GM12878 (cell line): ENCODE data around the gene NPFFR2. TPM values are rescaled to one million over a fixed set of nuclear protein-coding genes. Genes with fewer than 3 reads are reported as not detected.

Source experiments
- ATAC-seq: fragments of 200-7000 bp; cut with Tn5 transposase; 3 replicates; pipeline ENCODE4 v1.9.1; 2020; ENCODE audit warnings: mild to moderate bottlenecking, moderate library complexity
- BruUV-seq: library from RNA; stranded (reverse); fragments of 400-500 nt; replicated peaks from 2 replicates; lab custom pipeline; 2021; lab: Mats Ljungman, UMichigan
- CTCF ChIA-PET: fragments of 300-600 bp; sonication (Branson Sonifier 250); formaldehyde crosslinking; extraction: SDS; loops from one replicate; lab custom pipeline; 2021; ENCODE audit warnings: inconsistent platforms; lab: Yijun Ruan, JAX
- POLR2A ChIA-PET: fragments of 350-600 bp; formaldehyde crosslinking; extraction: SDS; loops from one replicate; lab custom pipeline; 2021; ENCODE audit warnings: inconsistent platforms; lab: Charles Lee
- RAD21 ChIA-PET: fragments of 300-600 bp; sonication (Branson Sonifier 250); formaldehyde crosslinking; loops from one replicate; lab custom pipeline; 2023; ENCODE audit warnings: antibody characterized with exemption; ENCODE audit not compliant: unreplicated experiment; lab: Charles Lee
- SMC1A ChIA-PET: fragments of 300-600 bp; sonication (Branson Sonifier 250); formaldehyde crosslinking; loops from one replicate; lab custom pipeline; 2023; ENCODE audit not compliant: unreplicated experiment, uncharacterized antibody; lab: Charles Lee
- DNase-seq: peaks from one replicate; pipeline ENCODE4 v3.0.0-alpha.2; 2011; ENCODE audit warnings: low read depth, low spot score
- FAIRE-seq: peaks from 3 replicates; lab custom pipeline; 2011; peaks lifted over from hg19 to GRCh38; lab: Jason Lieb, UNC
- H2AFZ ChIP-seq: 2 replicates; pipeline ENCODE4 v1.6.0; 2011; ENCODE audit warnings: low read depth, low read length, control low read depth; ENCODE audit not compliant: control insufficient read depth
- H3K27ac ChIP-seq: 2 replicates; pipeline ENCODE4 v1.5.1; 2011; ENCODE audit warnings: control low read depth; ENCODE audit not compliant: control insufficient read depth, insufficient read depth
- H3K27me3 ChIP-seq, 2 experiments: replicated peaks in 1 of 2; 2 replicates each; pipeline versions ENCODE4 v1.6.0 to v1.6.1; 2011; ENCODE audit warnings: low read length in 1 of 2; ENCODE audit not compliant: control insufficient read depth in 2 of 2, insufficient read depth in 2 of 2
- H3K36me3 ChIP-seq, 2 experiments: 2 replicates each; pipeline ENCODE4 v1.5.1; 2011; ENCODE audit warnings: low read length in 1 of 2; ENCODE audit not compliant: control insufficient read depth in 2 of 2, insufficient read depth in 2 of 2
- H3K4me1 ChIP-seq: 2 replicates; pipeline ENCODE4 v1.6.1; 2011; ENCODE audit warnings: mild to moderate bottlenecking, low read length, moderate library complexity, mixed read lengths; ENCODE audit not compliant: control insufficient read depth, insufficient read depth
- H3K4me2 ChIP-seq: 2 replicates; pipeline ENCODE4 v1.6.0; 2011; ENCODE audit warnings: control low read depth; ENCODE audit not compliant: control insufficient read depth, insufficient read depth
- H3K4me3 ChIP-seq: fragments of 200-600 bp; sonication (generic); 2 replicates; pipeline ENCODE4 v1.5.1; 2016
- H3K79me2 ChIP-seq: 2 replicates; pipeline ENCODE4 v1.6.0; 2011; ENCODE audit warnings: low read length; ENCODE audit not compliant: control insufficient read depth, insufficient read depth
- H3K9ac ChIP-seq: 2 replicates; pipeline ENCODE4 v1.8.0; 2011; ENCODE audit warnings: low read length, control low read depth, mixed read lengths; ENCODE audit not compliant: control insufficient read depth, insufficient read depth
- H3K9me3 ChIP-seq: replicated peaks from 3 replicates; pipeline ENCODE4 v1.5.1; 2011; ENCODE audit warnings: mild to moderate bottlenecking, low read length; ENCODE audit not compliant: control insufficient read depth, insufficient read depth
- H4K20me1 ChIP-seq: 2 replicates; pipeline ENCODE4 v1.6.0; 2011; ENCODE audit not compliant: control insufficient read depth, insufficient read depth
- CTCF ChIP-seq, 3 experiments: IDR thresholded peaks in 2 of 3; conservative IDR thresholded peaks in 1 of 3; 2 replicates each; pipeline ENCODE4 v1.5.1; 2011; ENCODE audit warnings: low read depth in 3 of 3, low read length in 3 of 3, mild to moderate bottlenecking in 3 of 3, control low read depth in 2 of 3, moderate library complexity in 2 of 3, inconsistent platforms in 1 of 3, mixed read lengths in 1 of 3; ENCODE audit not compliant: control insufficient read depth in 2 of 3, insufficient read depth in 1 of 3; ENCODE audit errors: extremely low read depth in 1 of 3
- E2F4 ChIP-seq: IDR thresholded peaks from 2 replicates; pipeline ENCODE4 v1.6.1; 2012; ENCODE audit warnings: low read depth, low read length, improper control_type of control experiment
- EP300 ChIP-seq, 2 experiments: fragments of 150-350 bp in 1 of 2; IDR thresholded peaks; 2 replicates each; pipeline ENCODE4 v1.6.1; 2011 to 2012; ENCODE audit warnings: low read depth in 2 of 2, low read length in 2 of 2, borderline replicate concordance in 1 of 2, improper control_type of control experiment in 1 of 2, inconsistent platforms in 1 of 2; ENCODE audit not compliant: control insufficient read depth in 1 of 2
- PAX8 ChIP-seq: fragments of 450-650 bp; IDR thresholded peaks from 2 replicates; pipeline ENCODE4 v1.6.1; 2017; ENCODE audit warnings: mild to moderate bottlenecking, moderate library complexity
- WGBS: methylation state at CpG from one replicate; pipeline ENCODE4 v1.1.6; 2016; ENCODE audit warnings: low lambda C conversion rate; ENCODE audit not compliant: insufficient replicate concordance, insufficient coverage; ENCODE audit errors: missing lambda C conversion rate; 5-methylcytosine and 5-hydroxymethylcytosine counted together
- in situ Hi-C: fragments of 300-500 bp; cut with MboI; formaldehyde crosslinking; loops from 9 replicates; pipeline ENCODE4 v1.14.3; 2018; ENCODE audit warnings: mixed read lengths
- intact Hi-C: fragments of 100-400 bp; cut with micrococcal nuclease; formaldehyde crosslinking; loops from one replicate; pipeline ENCODE4 v1.14.2; 2022; ENCODE audit not compliant: unreplicated experiment
- polyA plus RNA-seq, 11 experiments: library from polyadenylated mRNA; depleted of rRNA in 4 of 11; unstranded in 6 of 11; stranded (reverse) in 5 of 11; fragments of >200 nt; fragmentation: Nextera tagmentation in 4 of 11; fragmentation: Illumina TruSeq in 1 of 11; extraction: Ambion mirVana in 4 of 11; extraction: Trizol in 1 of 11; gene quantifications; 1 replicate in 1 of 11; 2 replicates in 10 of 11; pipeline versions ENCODE4 v1.2.1 to v1.2.3, GENCODE V29; 2011 to 2016; ENCODE audit warnings: inconsistent platforms in 2 of 11, missing spikeins in 2 of 11, low read depth in 1 of 11
- total RNA-seq, 4 experiments: library from RNA; depleted of rRNA in 3 of 4; stranded (reverse); fragments of >200 nt in 3 of 4; fragmentation: Illumina TruSeq in 1 of 4; extraction: Trizol in 1 of 4; gene quantifications; 2 replicates each; pipeline versions ENCODE4 v1.2.1 to v1.2.3, GENCODE V29; 2013 to 2021
- TF ChIP-seq, protein P1 (sequence below): IDR thresholded peaks from 2 replicates; pipeline ENCODE4 v1.6.1; 2012; ENCODE audit warnings: low read depth, low read length, improper control_type of control experiment

Gene NPFFR2
- total and polyA plus RNA-seq, 10 of the 15 experiments (the other 5 are each of a cell fraction or from before 2014, with no cell fraction given), result not detected

DNA sequence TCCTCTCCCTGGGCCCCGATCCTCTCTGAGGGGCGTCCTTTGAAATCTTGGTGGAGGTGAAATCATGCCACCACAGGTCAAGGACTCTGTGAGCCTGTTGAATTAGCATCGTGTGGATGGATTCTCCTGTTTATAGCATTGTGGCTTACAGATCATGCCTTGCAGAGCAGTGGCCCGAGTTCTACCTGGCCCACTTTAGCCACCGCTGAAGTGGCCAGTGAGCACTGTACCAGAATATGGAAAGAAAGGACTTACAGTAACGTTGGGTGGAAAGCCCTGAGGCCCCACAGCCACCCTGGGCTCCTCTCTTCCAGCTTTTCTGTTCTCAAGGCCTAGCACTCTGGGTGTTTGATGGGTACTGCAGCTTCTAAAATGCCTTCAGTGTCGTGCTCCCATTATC, 35.3 kb downstream of the NPFFR2 start:
- no peaks in the 10 kb centered on the region for H4K20me1 ChIP-seq
- no peak overlapping the region for H3K9ac ChIP-seq
- FAIRE-seq (no peak), ATAC-seq (no peak), DNase-seq (no peak)
- H3K4me1 ChIP-seq, result no peaks in the 10 kb centered on the region
- H3K4me2 ChIP-seq, result no peak overlapping the region
- intact Hi-C loops, result no loop called here
- no peaks in the 10 kb centered on the region for H3K9me3 ChIP-seq
- H3K36me3 ChIP-seq, result no peaks in the 10 kb centered on the region
- SMC1A ChIA-PET, result interaction anchor here (0.8 kb wide), 1 partner anchor 37 kb away, joined by 3 read pairs; no protein-coding TSS in a partner anchor
- no peak overlapping the region for H2AFZ ChIP-seq
- RAD21 ChIA-PET, result no interaction called here
- POLR2A ChIA-PET, result no interaction called here
- no TSS peak for BruUV-seq
- in situ Hi-C loops, result no loop called here
- 34% methylated on average over 6 of the region's 7 CpGs for WGBS
- CTCF ChIA-PET, result no interaction called here
- TF ChIP-seq, protein P1, sequence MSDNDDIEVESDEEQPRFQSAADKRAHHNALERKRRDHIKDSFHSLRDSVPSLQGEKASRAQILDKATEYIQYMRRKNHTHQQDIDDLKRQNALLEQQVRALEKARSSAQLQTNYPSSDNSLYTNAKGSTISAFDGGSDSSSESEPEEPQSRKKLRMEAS, result no peak
- TF ChIP-seq EP300 (IDR thresholded peaks at IDR 0.05; ENCODE audit: borderline replicate concordance in 1 of 2, control insufficient read depth in 1 of 2, low read depth in 2 of 2, low read length in 2 of 2), result no peak
- no peak for TF ChIP-seq PAX8
- TF ChIP-seq CTCF (IDR thresholded peaks at IDR 0.05 in 2 of 3, conservative IDR thresholded peaks at IDR 0.05 in 1 of 3; ENCODE audit: control insufficient read depth in 2 of 3, extremely low read depth in 1 of 3, insufficient read depth in 1 of 3, low read depth in 3 of 3, low read length in 3 of 3), result no peak
- no peak for TF ChIP-seq E2F4
- no peak overlapping the region for H3K4me3 ChIP-seq
- H3K79me2 ChIP-seq, result no peaks in the 10 kb centered on the region
- H3K27me3 ChIP-seq, result no peaks in the 10 kb centered on the region
- H3K27ac ChIP-seq, result no peak overlapping the region
